Measurements from ENCODE around the gene PRR36.
"Not testable (repeated sequence)": the region's sequence is repeated elsewhere in the genome, so short reads cannot be mapped to it uniquely, and the experiment has no call there.

The PRR36 gene

DNA sequence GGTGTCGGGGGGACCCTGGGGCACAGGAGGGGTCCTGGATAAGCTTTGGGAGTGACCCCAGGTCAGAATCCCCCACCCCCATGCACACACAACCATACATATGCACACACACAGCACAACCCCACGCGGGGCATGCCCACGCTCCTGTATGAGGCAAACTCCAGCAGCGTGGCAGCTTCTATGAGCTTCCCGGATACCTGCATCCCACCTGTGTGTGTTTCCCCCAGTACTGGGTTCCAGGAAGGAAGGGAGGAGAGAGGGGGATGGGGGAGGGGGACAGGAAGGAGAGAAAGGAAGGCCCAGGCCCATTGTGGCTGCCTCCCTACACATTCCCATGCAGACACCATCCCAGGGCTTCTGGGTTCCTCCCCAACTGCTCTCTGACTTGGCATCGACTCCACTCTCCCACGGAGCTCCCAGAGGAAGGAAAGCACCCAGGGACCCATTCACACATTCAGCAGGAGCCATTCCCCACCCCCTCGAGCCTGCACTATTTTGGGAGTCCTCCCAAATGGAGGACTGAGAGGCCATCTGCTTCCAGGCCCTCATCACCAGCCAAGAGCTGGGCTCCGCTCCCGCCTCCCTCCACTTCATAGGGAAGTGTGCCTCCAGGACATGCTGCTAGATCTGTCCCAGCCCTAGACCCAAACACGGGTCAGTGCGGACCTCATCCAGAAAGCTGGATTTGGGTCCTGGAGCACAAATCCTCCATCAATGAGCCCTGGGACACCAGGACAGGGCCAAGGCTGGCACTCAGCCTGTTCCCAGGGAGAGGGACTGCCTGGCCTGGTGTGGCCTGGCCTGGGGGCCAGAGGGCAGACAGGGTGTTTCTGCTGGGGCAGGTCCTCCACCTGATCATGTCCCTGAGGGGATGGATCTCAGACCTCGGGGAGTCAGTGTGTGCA is 13.2 kb downstream of the PRR36 start:
- no peak for DNase-seq (ENCODE audit: low read depth, low spot score)

DNA sequence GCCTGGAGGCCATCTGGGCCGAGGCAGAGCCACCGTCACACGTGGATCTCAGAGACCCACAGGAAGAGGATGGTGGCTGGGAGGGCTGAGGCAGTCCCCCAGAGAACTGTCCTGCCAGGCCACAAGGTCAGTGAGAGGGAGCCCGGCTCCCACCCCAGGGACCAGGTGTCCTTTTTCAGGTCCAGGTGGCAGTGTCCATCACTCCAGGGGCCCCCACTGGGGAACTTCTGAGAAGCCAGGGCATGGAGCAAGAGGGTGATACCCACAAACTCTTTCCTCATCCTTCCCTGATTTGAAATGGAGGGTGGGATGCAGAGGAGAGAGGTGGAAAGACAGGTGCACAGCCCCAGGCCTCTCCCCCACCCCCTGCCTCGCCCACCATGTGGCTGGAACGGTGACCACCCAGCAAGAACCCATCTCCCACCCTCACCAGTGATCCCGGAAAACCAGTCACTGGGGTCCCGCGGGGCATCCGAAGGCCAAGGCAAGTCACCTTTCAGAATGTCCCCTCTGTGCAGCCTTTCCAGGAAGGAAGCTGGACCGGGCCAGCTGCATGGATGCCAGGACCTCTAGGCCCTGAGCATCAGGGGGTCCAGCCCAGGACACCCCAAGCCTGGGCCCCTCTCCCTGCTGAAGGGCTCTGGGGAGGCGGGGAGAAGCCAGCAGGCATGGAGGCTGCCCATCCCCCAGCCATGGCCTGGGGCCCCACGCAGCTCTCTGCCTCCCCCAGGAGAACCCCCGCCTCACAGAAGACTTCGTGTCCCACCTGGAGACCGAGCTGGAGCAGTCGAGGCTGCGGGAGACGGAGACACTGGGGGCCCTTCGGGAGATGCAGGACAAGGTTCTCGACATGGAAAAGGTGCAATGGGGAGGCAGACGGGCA is 14.1 kb downstream of the PRR36 start:
- no peak for DNase-seq (ENCODE audit: low read depth, low spot score)

DNA sequence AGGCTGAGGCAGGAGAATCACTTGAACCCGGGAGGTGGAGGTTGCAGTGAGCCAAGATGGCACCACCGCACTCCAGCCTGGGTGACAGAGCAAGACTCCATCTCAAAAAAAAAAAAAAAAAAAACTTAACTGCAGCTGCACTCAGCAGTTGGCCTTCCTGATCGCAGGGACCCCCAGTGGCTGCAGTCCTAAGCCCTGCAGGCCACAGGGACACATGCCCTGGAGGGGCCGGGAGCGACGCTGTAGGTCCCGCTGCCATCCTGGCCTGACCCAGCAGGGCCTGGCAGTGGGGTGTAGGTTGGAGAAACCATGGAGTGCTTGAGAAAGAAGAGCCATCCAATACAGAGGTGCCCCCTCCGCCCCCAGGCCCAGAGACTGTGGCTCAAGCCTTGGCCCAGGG is 15.1 kb downstream of the PRR36 start:
- not testable (repeated sequence) for DNase-seq (ENCODE audit: low read depth, low spot score)

DNA sequence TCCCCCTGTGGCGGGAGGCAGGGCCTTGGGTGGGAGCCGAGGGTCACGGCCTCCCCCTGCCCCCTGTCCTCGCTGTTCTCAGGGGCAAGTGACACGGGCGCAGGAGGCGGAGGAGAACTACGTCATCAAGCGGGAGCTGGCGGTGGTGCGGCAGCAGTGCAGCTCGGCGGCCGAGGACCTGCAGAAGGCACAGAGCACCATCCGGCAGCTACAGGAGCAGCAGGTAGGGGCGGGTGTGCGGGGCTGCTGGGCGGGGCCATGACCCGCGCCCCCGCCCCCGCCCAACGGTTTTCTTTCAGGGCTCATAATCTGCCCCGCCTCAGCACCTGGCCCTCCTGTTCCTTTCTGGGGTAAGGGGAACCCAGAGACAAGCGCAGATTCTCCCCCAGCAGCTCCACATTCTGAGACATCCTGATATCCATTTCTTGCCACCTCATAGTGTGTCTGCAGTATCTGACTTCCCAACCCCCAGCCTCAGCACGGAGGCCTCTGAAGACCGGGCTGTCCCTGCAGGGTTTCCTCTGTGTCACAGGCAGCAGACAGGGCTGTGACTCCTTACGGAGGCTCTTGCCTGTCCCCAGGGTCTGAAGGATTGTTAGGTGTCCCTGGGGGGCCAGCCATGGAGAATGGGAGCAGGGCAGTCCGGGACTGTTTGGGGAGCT is 15.9 kb downstream of the PRR36 start:
- DNase-seq (ENCODE audit: low read depth, low spot score): no peak

DNA sequence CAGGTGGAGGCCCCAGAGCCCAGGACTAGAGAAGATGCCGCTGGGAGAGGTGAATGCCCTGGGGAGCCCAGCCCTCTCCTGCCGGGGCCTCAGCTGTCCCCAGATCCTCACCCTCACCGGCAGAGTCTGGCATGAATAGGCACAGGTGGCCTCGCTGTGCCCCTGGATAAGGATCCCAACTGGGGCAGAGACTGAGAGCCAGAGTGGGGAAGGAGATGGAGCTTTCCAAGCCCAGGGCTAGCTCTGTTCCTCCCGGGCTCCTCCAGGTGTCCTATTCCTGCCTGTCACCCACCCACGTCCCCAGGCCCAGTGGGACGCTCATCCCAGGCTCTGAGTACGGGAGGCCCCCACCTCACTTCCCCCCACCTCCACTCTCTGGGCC is 16.5 kb downstream of the PRR36 start:
- DNase-seq (ENCODE audit: low read depth, low spot score): no peak

DNA sequence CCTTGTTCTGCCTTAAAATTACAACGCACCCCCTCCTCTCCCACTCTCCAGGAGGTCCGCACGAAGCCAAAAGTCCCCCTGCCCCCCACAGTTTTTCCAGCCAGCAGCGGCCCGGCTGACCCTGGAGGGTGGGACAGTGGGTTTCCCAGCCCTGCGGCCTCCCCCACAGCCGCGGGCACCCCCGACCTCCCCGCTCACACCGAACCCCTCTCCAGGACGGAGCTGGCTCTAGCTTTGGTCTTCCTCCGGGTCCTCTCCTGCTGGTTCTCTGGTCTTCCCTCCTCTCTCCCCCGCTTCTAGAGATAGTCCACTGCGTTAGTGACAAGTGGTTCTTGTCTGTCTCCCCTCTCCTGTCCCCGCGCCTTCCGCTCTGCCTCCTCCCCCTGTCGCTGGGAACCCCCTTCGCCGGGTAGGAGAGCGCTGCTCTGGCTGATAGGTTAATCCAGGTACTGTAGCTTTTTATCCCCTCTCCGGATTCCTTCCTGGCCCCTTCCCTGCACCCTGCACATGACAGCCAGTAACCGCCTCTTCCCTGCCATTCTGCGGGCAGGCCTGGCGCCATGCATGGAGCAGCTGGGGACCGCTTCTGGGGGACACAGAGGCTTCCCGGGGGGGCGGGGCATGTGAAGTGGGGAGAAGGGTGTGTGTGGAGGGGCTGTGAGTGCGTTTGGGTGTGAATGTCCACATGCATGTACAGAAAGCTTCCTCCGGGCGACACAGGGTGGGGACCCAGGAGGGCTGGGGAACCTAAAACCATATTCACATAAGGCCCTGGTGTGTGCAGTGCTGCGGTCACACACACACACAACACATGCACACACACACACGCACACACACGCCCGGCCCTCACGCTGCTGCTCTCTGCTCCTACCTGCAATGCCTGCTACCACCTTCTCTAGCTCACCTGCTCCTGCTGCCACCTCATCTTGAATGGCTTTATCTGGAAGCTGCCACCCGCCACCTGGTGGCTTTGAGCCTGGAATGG is 17.2 kb downstream of the PRR36 start:
- no peak for DNase-seq (ENCODE audit: low read depth, low spot score)

DNA sequence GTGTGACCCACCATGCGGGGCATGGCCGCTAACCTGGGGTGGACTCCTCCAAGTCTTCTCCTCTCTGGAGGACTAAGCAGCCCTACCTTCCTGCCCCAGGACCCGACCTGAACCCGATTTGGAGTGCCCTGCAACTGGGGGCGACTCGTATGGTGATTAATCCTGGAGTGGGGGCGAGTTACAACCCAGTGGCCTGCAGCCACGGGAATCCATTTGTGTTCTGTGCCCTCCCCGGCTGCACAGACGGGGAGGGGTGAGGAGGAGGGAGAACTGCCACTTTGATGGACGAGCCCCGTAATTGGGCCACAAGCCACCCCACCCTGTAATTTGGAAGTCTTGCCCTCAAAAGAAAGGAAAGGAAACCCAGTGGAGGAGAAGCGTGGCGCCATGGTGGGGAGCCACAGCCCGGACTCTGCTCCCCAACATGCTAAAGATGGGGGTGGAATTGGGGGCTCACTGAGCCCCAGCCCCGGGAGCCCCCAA is 18.0 kb downstream of the PRR36 start:
- no peak for DNase-seq (ENCODE audit: low read depth, low spot score)

DNA sequence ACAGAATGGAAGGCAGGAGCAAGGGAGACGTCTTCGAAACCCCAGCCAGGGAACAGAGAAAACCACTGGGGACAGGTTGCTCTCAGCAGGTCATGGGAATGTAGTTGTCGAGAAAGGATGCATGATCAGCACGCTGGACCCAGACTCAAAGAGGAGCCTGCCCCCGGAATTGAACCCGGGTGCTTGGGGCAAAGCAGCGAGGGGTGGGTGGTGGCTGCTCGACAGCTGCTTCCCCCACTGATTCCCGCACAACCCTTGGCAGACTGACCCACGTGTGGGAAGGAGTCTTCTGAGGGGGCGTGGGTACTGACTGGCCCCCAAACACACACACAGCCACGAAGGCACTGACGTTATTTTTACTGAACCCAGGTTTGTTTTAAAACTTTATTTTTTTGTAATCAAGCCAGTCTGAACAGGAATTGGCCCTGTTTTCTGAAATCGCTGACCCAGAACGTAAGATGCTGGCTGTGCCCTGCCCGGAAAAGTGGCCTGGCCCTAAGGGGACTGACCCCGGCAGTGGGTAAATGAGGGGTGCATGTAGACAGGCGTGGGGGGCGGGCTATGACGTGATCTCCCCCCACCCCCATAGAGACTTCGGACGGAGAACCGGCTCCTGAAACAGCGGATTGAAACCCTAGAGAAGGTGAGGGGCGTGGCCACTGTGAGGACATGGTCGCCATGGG is 18.6 kb downstream of the PRR36 start:
- no peak for DNase-seq (ENCODE audit: low read depth, low spot score)

DNA sequence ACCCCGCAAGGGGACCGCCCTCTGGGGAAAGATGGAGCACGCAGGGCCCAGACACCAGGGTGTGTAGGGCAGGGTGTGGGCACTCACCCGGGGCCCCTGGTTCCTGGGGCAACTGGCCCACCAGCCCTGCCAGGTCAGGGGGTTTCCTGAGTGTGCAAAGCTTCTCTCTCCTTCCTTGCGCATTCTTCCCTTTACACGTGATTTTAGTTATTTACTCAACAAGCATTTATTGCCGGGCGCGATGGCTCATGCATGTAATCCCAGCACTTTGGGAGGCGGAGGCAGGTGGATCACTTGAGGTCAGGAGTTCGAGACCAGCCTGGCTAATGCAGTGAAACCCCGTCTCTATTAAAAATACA is 20.4 kb downstream of the PRR36 start:
- DNase-seq (ENCODE audit: low read depth, low spot score): no peak

DNA sequence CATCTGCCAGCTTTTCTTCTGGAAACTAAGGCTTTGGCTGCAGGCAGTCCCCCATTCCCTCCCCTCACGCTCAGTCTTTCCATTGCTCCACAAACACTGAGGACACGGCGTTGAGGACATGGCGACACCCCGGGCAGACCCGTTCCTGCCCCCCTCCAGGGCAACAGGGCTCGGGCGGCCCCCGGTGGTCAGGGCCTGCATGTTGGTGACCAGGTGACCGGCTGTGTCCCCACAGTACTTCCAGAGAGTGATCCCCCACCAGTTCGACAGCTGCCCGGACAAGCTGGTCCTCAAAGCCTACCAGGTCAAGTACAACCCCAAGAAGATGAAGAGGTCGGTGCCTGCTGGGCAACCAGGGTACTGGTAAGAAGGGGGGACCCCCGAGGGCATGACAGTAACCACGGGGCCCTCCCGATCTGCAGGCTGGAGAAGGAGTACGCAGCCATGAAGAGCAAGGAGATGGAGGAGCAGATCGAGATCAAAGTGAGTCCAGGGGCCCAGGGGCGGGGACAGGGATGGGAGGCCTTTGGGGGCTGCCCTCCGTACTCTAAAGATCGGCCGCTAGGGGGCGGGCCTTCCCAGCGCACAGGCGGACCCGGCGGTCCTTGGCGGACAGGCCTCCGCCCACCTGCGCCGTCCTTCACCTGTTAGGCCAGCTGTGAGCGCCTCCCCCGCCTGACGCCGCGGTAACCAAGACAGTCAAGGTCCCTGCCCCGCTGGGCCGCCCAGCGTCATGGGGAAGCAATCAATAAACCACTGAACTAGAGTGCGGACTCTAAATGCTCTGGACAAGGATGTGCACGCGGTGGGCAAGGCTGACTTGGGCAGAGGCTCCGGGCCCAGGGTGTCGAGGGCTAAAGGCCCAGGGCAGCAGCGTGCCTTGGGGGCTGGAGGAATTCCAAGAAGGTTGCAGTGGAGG is 21.1 kb downstream of the PRR36 start:
- peak; percentile 83 for DNase-seq (ENCODE audit: low read depth, low spot score)

DNA sequence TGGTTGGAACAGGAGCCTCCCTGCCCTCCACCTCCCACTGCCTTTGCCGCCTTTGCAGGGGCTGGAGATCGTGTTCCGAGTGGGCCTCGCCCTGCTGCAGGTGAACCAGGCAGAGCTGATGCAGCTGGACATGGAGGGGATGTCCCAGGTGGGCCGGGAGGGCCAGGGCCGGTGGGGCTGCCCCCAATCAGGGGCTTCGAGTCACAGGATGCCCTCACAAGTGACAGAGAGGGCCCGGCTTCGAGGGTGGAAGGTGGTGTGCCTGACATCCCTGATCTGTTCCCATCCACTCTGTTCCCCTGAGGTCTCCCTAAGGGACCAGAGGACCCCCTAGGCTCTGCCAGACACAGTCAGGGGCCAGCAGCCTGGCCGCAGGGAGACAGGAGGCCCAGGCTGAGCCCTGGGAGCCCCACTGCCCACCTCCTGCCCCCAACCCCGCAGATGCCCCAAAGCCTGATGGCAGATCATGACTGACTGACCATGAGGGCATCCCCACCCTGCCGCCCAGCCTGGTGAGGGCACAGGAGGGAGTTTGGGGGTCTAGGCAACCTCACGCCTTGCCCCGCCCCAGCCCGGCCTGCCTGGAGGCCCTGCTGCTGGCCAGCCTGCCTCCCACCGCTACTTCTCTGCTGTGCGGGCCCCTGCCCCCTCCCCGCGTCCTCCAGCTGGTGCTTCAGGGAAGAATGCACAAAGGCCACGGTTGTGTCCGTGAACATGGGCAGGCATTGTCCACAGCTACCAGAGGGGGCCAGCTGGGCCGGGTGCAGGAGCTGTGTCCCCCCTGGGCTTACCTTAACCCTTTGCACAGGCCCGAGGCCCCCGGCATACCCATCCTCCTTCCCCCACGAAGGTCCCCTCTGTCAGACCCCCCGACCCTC is 22.3 kb downstream of the PRR36 start:
- no peak for DNase-seq (ENCODE audit: low read depth, low spot score)

DNA sequence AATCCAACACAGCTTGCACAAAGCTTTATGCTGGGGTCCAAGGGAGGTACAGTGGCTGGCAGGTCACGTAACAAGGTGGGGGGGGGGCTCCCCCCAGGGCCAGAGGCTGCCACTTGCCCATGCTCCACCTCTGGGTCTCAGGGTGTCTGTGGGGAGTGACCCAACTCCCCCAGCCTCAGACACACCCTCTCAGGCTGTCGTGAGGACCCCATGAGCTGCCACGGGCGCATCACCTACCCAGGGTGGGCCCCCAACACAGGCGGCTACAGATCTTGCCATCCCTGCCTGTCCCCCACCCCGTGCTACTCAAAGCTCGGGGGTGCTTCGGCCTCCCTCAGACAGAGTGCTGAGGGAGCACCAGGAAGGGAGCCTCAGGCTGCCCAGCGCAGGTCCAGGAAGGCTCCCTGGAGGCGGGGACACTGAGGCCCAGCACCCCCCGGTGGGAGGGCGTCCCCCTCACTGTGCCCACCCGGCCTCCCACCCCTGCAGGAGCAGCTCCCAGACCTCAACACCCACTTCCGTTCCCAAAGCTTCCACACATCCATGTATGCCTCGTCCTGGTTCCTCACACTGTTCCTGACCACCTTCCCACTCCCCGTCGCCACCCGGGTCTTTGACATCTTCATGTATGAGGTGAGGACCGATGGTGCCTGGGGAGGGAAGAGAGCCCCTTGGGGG is 23.1 kb downstream of the PRR36 start:
- no peak for DNase-seq (ENCODE audit: low read depth, low spot score)

DNA sequence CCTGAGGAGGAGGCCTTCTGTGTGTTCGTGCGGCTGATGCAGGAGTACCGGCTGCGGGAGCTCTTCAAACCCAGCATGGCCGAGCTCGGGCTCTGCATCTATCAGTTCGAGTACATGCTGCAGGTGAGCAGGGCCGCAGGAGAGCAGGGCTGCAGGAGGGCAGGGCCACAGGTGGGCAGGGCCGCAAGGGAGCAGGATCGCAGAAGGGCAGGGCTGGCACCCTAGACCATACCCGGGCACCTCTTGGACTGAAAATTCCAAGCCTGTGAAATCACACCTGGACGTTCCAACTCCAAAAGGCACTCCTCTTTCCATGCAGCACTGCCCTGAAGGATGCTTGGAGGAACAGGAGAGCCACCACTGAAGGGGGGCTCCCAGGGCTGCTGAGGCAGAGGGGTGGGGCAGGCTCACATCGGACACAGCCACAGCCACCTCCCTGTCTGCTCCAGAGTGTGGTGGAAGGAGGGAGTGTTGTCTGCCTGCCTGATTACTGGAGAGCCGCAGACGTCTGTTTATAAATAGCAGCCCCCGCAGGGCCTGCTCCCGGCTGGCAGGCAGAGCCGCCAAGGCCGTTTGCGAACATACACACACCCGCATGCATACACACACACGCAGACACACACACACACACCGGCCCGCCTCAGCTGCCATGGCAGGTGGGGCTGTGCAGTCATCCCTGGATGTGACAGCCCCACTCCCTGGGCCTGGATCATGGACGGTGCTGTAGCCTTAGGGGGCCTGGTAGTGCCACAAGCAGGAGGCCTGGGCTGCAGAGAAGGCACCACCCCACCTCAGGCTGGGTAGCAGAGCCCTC is 24.0 kb downstream of the PRR36 start:
- DNase-seq (ENCODE audit: low read depth, low spot score): no peak

DNA sequence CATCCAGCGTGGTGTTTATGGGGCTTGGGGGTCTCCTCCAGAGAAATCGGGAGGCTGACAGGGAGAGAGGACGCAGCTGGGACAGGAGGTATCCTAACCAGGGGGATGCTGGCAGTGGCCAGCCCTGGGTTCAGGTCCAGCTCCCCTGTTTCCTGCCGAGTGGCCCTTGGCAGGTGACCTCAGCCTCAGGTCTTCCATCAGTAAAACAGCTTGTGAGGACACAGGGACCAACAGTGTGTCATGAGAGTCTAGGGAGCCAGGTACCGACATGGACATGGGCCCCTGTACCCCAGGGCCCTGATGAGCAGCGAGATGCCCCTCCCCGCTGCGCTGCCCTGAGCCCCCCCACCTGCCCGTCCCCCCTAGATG is 24.6 kb downstream of the PRR36 start:
- no peak for DNase-seq (ENCODE audit: low read depth, low spot score)

DNA sequence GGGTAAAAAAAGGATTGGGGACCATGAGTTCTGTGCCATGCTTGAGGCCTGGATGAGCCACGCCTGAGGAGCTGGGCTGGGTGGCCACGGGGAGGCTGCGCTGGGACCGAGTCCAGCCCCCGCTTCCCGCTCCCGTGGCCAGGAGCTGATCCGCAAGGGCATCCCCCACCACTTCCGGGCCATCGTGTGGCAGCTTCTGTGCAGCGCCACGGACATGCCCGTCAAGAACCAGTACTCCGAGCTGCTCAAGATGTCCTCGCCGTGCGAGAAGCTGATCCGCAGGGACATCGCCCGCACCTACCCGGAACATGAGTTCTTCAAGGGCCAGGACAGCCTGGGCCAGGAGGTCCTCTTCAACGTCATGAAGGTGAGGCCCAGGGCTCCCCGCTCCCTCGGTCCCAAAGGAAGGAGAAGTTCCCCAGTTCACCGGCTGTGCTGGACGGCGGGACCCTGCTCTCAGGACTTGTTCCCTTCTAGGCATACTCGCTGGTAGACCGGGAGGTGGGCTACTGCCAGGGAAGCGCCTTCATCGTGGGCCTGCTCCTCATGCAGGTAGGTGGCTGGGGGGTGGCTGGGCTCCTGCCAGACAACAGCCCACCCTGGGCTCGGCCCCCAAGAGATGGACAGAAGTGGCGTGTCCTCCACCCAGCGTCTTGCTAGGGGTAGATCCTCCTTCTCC is 25.3 kb downstream of the PRR36 start:
- no peak for DNase-seq (ENCODE audit: low read depth, low spot score)

DNA sequence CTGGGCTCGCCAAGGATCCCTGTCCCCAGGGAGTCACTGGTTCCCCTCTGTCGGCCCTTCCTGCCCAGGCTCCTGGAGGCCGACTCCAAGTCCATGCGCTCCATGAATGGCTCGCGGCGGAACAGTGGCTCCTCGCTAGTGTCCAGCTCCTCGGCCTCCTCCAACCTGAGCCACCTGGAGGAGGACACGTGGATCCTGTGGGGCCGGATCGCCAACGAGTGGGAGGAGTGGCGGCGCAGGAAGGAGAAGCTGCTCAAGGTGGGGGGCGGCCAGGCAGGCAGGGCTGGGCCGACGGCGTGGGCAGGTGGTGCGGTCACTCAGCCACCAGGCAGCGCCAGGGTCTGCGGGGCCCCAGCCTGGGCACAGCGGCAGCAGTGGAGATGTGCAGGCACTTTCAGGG is 26.5 kb downstream of the PRR36 start:
- DNase-seq (ENCODE audit: low read depth, low spot score): no peak
